ENCODE results near the gene DHDH.

Gene DHDH

GRCh38 chr19:48967346-48968178, 34.1 kb downstream of the DHDH start:
- no peak for DNase-seq

GRCh38 chr19:48968179-48968661, 34.7 kb downstream of the DHDH start:
- no peak for DNase-seq

- DNase-seq: no peak
Measured at GRCh38 chr19:48968813-48969218, 35.3 kb downstream of the DHDH start.

- DNase-seq: no peak
Measured at GRCh38 chr19:48969276-48970138, 36.0 kb downstream of the DHDH start.

GRCh38 chr19:48970139-48970766, 36.8 kb downstream of the DHDH start:
- no peak for DNase-seq

- DNase-seq: peak; percentile 93
Measured at GRCh38 chr19:48970923-48971395, 37.5 kb downstream of the DHDH start.

GRCh38 chr19:48975947-48976847, 42.7 kb downstream of the DHDH start:
- DNase-seq: peak; percentile 68

GRCh38 chr19:48977061-48977460, 43.6 kb downstream of the DHDH start:
- no peak for DNase-seq

- DNase-seq: no peak
Measured at GRCh38 chr19:48982280-48982679, 48.8 kb downstream of the DHDH start.

GRCh38 chr19:48985711-48986110, 52.2 kb downstream of the DHDH start:
- no peak for DNase-seq

GRCh38 chr19:48986211-48986610, 52.7 kb downstream of the DHDH start:
- no peak for DNase-seq

- no peak for DNase-seq
Measured at GRCh38 chr19:48987323-48987722, 53.8 kb downstream of the DHDH start.

- DNase-seq: no peak
Measured at GRCh38 chr19:48988286-48988685, 54.8 kb downstream of the DHDH start.

- no peak for DNase-seq
Measured at GRCh38 chr19:48988860-48989259, 55.4 kb downstream of the DHDH start.

GRCh38 chr19:48989701-48990291, 56.3 kb downstream of the DHDH start:
- no peak for DNase-seq

- no peak for DNase-seq
Measured at GRCh38 chr19:48990400-48990799, 56.9 kb downstream of the DHDH start.

- no peak for DNase-seq
Measured at GRCh38 chr19:48991011-48991609, 57.6 kb downstream of the DHDH start.

- DNase-seq: no peak
Measured at GRCh38 chr19:48991873-48992580, 58.5 kb downstream of the DHDH start.

GRCh38 chr19:48992581-48993174, 59.2 kb downstream of the DHDH start:
- no peak for DNase-seq
